HG02938 (cell line): Measurements from ENCODE around the gene ABLIM2.
A peak's percentile ranks its signal among the peaks of the same experiment; 100 is the strongest.

Experiments used
- ATAC-seq: cut with Tn5 transposase; IDR thresholded peaks from one replicate; pipeline ENCODE4 v1.9.1; 2021; ENCODE audit warnings: mild to moderate bottlenecking, moderate library complexity; ENCODE audit not compliant: unreplicated experiment

The ABLIM2 gene

DNA sequence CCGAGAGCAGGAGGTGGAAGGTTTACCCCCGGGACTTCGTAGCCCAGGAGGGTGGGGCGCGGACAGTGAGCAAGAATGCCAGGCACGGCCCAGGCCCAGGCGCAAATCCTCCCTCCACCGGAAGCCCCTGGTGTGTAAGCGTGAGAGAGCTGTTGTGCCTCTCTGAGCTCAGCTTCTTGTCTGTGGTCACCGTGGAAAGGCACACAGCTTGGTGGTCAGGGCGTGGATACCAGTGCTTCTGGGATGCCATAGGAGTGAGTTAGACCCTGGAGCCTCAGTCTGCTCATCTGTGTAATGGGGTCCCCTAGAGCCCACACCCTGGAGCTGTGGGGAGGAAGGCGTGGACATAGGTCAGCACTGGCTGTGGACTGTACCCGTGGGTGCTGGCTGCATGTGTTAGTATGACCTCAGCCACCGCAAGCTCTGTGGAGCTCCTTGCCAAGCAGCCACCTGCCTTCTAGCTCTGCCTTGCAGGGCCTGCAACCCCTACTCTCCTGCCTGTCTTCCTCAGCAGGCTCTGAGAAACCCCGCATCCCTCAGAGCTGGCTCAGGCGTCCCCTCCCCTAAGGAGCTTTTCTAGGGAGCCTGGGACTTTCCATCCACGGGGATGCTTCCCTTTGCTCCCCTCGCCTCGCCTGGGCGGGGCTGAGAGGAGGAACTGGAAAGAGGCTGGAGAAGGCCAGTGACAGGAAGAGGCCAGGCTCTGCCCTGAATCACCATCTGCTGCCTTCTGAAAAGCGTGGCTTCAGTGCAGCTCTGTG lies 190.9 kb downstream of the ABLIM2 start:
- no peak for ATAC-seq

DNA sequence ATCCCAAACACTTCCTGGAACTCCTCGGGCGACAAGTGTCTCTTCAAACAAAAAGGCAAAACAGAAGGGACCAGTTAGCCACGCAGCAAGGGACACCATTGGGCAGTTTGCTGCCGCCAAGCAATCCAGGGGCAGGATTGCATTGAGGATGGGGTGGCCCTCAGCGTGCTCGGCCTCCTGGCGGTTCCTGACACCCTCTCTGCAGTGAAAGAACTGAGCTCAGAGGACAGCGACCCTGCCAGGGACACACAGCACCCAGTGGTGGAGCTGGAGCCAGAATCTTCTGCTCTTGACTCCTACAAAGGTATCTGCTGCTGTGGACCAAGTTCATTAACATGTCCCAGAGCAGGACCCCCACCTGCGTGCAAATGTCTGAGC lies 191.6 kb downstream of the ABLIM2 start:
- ATAC-seq = no peak

DNA sequence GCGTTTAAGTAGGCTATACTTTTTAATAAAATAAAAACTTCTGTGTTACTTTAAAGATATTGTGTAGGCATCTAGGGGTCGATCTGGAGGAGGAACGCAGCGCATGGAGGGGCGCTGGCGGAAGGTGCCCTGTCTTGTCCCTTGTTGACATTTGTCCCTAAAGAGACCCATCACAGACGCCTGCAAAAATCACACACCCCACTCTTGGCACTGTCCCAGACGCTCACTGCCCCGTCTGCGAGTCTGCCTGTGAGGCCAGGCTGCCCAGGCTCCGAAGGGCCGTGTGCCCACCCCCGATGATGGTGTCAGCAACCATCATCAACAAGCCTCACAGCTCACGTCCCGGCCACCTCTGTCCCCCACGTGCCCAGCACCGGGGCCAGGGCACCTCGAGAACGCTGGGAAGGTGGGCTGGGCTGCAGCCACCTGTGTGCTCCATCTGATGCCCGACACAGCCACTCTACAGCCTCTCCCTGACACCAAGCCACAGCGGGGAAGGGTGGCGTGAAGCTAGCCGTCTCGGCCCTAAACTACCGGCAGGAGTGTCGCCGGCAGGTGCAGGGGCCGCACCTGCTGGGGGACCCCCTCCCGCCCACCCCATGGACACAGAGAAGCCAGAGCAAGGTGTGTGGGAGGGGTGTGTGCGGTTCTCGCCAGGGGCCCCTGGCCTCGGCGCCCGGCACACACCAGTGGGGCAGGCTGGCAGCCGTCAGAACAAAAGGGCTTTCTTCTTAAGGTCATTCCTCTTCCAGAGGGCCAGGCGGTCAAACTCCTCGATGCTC lies 192.1 kb downstream of the ABLIM2 start:
- ATAC-seq = no peak

DNA sequence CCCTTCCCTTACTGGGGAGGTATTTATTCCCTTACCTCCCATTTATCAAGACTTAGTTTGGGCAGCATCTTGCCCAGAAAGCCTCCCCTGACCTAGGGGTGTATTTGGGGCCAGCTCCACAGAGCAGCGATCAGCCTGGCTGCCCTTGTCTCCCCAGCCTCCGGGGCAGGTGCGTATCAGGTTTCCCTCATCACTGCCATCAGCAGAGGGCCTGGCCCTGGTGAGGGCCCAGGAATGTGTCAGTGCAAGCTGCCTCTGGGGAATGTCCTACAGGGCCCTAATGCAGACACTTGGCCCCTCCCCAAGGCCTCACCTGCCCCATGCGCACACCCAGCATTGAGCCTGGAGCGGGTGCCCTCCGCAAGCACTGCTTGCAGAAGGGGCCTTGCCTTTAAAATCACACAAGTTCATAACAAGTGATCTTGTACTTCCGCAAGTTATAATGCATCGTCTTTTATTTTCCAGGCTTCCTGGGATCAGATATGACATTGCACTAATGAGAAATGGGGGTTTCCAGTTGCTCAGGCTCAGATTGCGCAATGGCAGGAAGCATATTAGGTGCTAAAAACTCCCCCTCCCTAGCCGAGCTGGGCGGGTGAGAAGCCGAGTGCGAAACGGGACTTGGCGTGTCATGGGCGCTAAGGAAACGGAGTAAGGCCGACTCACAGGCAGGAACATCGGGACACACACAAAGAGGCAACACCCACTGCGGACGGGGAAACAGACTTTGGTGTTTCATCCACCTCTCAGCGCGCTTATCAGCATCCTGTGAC lies 193.5 kb downstream of the ABLIM2 start:
- no peak for ATAC-seq

DNA sequence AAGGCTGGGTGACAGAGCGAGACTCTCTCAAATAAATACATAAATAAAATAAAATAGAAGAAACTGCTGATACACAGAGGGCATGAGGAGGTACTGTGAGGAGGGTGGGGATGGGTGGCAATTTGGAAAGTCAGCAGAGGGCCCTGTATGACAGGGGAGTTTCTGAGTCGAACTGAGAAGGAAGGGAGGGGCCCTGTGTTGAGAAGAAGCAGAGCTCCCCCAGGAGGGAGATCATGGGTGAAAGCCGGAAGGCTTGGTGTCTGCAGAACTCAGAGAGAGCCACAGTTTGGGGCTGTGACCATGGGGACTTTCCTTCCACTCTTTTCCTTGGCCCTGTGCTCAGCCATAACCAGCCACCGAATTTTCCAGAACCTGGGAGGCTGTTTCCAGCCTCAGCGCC lies 194.2 kb downstream of the ABLIM2 start:
- ATAC-seq = no peak

DNA sequence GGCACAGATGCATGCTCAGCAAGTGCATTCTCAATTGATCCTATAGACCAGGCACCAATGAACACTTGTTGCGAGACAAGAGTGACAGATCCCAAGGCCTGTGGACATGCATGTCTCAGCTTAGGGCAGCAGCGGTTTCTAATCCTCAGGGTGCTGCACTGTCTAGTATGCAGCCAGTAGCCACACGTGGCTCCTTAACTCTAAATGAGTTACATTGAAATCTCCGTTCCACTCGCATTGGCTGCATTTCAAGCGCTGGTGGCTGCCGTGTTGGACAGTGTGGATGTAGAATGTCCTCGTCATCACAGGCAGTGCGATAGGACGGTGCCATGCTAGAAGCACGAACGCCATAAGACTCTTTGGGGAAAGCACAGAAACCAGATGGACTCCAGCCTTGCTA lies 194.9 kb downstream of the ABLIM2 start:
- ATAC-seq = no peak

DNA sequence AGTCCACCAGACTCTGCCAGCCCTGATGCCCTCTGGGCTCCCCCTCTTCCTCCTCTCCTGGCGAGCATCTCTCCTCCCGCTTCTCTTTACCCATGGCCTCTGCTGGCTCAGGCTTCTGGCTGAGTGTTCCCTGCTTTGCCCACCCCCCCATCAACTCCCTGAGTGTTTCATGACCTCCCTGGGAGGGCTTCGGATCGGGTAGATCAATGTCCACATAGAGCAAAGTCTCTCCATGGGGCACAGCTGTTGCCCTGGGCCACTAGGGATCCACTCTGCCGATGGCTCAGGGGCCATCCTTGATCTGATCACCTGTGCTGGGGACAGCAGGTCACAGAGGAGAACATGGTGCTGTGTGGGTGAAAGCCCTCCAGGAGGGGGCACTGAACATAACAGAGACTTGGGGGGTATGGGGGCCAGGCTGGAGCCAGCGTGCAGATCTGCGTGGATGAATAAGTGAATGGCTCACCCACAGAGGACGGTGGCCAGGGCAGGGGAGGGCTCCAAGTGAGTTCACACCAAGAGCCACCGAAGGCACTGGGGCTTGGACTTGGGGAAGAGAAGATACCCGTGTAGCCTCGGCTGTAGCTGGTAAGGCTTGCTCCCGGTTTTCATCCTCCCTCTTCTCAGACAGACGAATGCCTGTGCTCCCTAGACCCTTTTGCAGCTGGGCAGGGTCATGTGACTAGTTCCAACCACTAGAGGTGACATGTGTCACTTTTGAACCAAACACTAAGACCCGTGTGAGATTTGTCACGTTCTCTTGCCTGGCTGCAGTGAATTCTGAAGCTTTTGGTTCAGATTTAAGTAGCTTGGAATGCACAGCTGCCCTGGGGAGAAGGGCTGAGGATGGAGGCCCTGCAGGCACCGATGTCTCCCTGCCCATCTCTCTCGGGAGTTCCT lies 195.8 kb downstream of the ABLIM2 start:
- ATAC-seq = no peak

DNA sequence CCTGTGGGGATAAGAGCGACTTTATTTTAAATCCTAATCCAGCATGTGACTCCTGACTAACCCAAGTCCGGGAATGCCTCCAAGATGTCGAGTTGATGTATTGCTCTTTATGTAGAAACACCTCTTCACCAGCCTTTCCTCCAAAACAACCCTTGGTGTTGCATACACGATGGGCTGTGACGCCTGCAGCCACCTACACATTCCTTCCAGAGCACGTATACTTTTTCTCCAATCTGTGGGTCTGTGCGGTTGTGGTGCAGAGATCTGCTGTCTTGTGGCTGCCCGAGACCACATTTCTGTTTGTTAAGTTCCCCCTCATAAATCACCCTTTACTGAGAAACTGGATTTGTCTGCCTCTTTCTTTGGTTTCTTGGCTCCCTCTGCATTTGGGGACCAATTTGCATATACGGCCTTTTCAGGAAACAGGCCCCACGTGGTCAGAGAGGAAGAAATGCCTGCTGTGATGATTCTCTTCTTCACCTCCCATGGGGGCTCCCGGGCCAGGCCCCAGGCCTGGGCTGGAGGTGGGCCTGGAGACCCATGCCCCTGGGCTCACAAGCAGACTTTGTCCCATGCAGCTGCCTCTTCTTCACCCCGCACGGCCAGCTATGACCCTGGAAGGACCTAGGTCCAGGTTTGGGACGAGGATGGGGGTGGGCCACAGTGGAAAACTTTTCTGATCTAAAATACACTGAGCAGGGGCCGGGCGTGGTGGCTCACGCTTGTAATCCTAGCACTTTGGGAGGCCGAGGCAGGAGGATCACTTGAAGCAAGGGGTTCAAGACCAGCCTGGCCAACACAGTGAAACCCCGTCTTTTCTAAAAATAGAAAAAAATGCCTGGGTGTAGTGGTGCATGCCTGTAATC lies 197.6 kb downstream of the ABLIM2 start:
- ATAC-seq = peak; percentile 64

DNA sequence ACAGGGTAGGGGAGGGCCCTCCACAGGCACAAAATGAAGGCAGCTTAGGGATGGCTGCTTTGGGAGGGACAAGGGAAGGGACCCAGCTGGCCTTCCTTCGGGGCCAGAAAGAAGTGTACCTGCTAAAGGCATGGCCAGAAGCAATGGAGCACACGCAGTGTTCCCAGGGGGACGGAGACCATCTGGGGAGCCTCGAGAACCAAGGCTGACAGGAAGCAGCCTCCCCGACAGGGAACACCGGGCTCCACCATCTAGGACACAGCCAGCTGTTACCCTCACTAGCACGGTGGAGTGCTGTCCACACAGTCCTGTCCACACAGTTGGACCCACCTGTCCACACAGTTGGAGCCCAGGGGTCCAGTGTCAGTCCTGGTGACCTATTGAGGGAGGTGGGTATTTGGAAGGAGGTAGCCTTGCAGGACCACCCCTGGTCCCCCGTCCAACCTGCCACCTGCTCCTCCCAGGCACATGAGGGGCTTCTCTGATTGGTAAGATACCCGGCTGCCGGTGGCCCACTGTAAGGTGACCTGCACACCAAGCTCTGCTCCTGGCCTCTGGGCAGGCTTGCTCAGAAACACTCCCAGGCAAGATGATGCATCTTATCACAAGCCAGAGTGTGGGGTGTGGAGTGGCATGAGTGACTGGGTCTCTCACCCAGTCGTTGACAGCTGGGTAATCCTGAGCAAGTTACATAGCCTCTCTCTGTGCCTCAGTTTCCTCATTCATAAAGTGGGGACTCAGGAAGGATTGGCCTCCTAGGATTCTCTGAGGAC lies 198.4 kb downstream of the ABLIM2 start:
- ATAC-seq = no peak

DNA sequence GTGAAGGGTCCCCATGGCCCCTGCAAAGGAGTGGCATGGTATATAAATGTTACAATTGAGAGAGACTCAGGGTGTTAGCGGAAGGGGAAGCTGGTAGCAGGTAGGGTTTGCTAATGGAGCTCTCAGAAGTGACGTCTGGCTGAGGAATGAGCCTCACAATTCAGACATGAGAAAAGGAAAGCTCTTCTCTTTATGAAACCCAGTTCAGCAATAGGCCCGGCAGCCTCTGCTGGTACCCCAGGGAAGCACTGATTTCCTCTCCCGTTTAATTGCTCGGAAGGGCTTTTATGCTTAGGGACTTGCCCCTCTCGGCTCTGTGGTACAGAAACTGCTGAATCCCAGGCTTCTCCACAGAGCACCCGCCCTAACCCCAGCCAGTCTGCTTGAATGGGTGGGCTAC lies 199.5 kb downstream of the ABLIM2 start:
- no peak for ATAC-seq

DNA sequence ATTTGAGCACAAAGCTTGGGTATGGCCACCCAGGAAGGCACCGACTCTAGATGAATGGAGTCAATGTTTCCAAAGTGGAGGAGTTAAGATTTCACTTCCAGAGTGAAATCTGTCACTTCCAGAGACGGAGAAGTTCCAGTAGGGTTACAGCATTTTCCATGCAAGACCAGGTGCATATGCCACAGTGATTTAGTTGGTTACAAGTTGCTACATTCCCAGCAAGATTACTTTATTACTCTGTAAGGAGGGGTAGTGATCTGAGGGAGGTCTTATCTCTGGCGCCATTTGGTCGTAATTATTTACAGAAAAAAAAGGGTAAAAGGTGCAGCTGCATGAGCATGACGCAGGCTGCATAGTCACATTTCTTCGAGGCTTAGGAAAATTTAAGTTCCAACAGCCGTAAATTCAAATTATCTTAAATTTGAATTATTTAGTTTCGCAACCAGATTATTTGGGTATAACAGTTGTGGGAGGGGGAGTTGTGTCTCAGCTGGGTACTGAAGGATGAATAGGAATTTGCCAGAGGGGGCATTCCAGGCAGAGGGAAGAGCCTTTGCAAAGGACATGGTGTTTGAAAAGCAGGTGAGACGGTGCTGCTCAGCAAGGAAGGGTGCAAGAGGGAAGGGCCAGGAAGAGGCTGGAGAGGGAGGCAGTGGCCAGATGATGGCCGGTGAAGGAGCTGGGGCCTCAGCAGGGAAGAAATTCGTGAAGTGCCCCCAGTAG lies 201.5 kb downstream of the ABLIM2 start:
- ATAC-seq = no peak

DNA sequence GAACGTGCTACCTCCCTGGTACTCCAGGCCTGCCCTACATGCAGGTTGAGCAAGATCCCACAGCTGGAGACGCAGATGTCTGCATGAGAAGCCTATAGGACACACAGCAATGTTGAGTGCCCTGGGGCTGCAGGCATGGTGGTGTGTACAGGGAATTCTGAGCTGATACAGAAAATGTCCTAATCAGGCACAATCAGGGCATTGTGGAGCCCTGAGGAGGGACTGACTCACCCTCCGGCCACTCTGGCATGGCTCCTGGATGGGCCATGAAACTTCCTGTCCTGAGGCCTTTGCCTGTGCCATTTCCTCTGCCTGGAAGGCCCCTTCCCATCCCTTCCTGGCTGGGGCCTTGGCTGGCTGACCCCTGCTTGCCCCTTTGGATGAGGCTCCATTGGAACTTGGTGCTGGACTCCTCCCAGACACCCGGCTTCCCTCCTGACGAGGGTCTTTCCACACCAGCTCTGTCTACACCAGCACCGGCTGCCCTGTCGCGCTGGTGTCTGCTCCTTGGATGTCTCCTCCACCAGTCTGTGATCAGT lies 202.3 kb downstream of the ABLIM2 start:
- no peak for ATAC-seq

DNA sequence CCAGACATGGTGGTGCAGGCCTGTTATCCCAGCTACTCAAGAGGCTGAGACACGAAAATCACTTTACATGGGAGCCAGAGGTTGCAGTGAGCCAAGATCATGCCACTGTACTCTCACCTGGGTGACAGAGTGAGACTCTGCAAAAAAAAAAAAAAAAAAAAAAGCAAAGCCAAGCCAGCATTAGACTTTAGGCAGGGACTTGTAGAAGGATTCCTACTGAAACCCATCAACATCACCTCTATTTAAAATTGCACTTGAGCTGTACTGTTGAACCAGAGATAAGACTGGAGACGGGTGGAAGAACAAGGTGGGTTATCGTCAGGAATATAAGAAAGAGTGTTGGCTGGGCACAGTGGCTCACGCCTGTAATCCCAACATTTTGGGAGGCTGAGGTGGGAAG lies 203.2 kb downstream of the ABLIM2 start:
- no peak for ATAC-seq

DNA sequence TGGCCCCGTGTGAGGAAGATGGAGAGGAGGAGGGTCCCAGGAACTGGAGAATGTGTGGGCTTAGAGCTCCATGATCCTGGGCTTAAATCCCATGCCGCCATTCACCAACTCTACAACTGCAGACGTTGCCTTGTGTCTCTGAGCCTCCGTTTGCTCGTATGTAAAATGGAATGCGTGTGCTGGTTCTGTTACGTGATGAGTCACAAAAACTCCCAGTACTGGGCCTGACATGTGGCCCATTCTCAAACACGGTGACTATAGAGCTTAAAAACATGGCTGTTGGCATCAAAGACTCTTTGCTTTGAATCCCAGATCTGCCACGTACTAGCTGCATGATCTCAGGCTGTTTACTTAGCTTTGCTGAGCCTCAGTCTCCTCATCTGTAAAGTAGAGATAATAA lies 206.0 kb downstream of the ABLIM2 start:
- no peak for ATAC-seq

DNA sequence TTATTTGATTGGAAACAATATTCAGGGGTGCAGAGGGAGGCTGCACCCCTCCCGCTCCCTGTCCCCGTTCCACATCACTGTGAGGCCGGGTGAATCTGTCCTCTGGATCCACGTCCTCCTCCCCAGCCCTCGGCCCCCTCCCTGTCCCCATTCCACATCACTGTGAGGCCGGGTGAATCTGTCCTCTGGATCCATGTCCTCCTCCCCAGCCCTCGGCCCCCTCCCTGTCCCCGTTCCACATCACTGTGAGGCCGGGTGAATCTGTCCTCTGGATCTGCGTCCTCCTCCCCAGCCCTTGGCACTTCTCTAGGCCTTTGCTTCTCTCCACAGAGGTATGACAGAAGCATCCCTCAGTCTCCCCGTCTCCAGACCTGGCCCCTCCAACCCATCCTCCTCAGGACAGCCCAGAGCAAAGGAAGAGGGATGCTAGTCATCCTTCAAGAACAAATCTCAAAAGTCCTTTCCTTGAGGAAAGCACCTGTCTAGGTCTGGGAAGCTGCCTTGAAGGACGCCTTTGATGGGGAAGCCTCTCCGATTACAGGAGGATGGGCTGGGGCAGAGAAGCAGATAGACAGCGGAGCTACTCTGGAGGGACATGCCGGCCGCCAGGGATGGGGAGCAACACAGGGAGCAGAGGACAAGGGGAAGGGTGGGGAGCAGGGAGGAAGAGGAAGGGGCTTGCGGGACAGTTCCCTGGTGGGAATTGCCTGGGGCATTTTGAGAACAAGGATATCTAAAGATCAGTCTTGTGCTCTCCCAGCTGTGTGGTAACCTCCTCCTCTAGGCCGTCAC lies 208.1 kb downstream of the ABLIM2 start:
- ATAC-seq = no peak

DNA sequence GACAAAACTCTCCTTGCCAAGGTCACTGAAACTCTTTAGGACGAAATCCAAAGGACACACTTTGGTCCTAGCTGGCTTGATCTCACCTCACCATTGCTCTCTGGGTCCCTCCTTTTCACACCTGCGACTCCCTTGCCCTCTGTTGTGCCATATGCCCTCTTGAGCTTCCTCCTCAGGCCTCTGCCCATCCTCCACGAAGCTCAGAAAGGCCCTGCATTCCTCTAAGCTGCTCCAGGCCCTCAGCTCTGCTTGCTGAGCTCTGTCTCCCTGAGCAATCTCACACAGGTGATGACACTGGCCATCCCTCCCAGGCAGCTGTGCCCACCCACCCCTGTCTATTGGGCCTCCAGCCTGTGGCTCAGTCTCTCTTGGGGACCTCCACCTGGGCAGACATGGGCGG lies 208.9 kb downstream of the ABLIM2 start:
- no peak for ATAC-seq

DNA sequence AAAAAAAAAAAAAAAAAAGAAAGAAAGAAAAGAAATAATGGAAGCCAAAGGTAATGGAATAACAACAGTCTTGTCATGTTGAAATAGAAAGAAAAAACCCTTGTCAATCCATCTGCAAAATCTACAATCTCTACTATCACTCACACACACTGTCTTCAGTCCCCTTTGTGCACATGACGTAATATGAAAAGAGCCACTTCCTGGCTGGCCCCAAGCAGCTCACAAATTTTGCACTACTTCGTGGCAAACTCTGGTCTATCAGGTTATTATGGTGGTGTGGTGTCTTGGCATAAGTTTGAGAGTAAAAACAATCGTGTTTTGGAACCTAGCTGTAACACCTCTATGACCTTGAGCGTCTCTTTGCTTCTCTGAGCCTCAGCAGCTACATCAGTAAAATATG lies 210.7 kb downstream of the ABLIM2 start:
- no peak for ATAC-seq
